ENCODE data around the gene MMP20. TPM values are rescaled to one million over a fixed set of nuclear protein-coding genes. Genes with fewer than 3 reads are reported as not detected.

The MMP20 gene
- total RNA-seq, 1 experiment from 2014 or later, result not detected

- ATAC-seq (no peak), DNase-seq (ENCODE audit: low spot score) (no peak)
- H3K4me1 Mint-ChIP-seq, result peaks cover 12% of the 10 kb centered on the region
- H3K9me3 Mint-ChIP-seq, result peaks cover 6% of the 10 kb centered on the region
- no peak overlapping the region for H3K27ac Mint-ChIP-seq
- H3K27me3 Mint-ChIP-seq (ENCODE audit: low read depth), result no peaks in the 10 kb centered on the region
- CTCF ChIA-PET, result interaction anchor here (0.7 to 2.5 kb wide), 4 partner anchors 9 to 296 kb away, joined by 3 to 17 read pairs (median 6); no protein-coding TSS in a partner anchor
- POLR2A ChIA-PET, result no interaction called here
- TF ChIP-seq E2F4 (CRISPR knock-in tag; IDR thresholded peaks at IDR 0.05; ENCODE audit: borderline replicate concordance, low read depth), result no peak
- no peak for TF ChIP-seq EMX1 (CRISPR knock-in tag; IDR thresholded peaks at IDR 0.05)
- no peak for TF ChIP-seq ATF3 (CRISPR knock-in tag; conservative IDR thresholded peaks at IDR 0.05)
- TF ChIP-seq ZNF532 (CRISPR knock-in tag; IDR thresholded peaks at IDR 0.05; ENCODE audit: borderline replicate concordance), result no peak
- TF ChIP-seq ZNF138 (CRISPR knock-in tag; conservative IDR thresholded peaks at IDR 0.05), result no peak
- TF ChIP-seq ZNF396 (CRISPR knock-in tag; IDR thresholded peaks at IDR 0.05; ENCODE audit: borderline replicate concordance), result no peak
- TF ChIP-seq USF2 (CRISPR knock-in tag; IDR thresholded peaks at IDR 0.05), result no peak
- TF ChIP-seq NR2C2 (CRISPR knock-in tag; IDR thresholded peaks at IDR 0.05), result no peak
- TF ChIP-seq NR1H2 (CRISPR knock-in tag; IDR thresholded peaks at IDR 0.05), result no peak
- no peak for TF ChIP-seq HMGXB4 (CRISPR knock-in tag; IDR thresholded peaks at IDR 0.05)
- no peak for TF ChIP-seq ZNF671 (CRISPR knock-in tag; IDR thresholded peaks at IDR 0.05)
- TF ChIP-seq JUN (CRISPR knock-in tag; IDR thresholded peaks at IDR 0.05), result no peak
- TF ChIP-seq HMGA2 (CRISPR knock-in tag; IDR thresholded peaks at IDR 0.05), result no peak
- no peak for TF ChIP-seq FOXP4 (CRISPR knock-in tag; IDR thresholded peaks at IDR 0.05)
- TF ChIP-seq RORB (CRISPR knock-in tag; IDR thresholded peaks at IDR 0.05), result no peak
- TF ChIP-seq ATF2 (CRISPR knock-in tag; IDR thresholded peaks at IDR 0.05; ENCODE audit: borderline replicate concordance, low read depth), result no peak
- TF ChIP-seq IRF2 (CRISPR knock-in tag; IDR thresholded peaks at IDR 0.05; ENCODE audit: borderline replicate concordance, low read depth), result no peak
- H3K4me3 Mint-ChIP-seq, result no peak overlapping the region
- no peaks in the 10 kb centered on the region for H3K36me3 Mint-ChIP-seq
These were observed 21.1 kb downstream of the MMP20 start for GRCh38 chr11:102604011-102604410.
